Activated T-helper 1 cell treated with anti-CD3 and anti-CD28 coated beads, Interleukin-12 subunit alpha, Interleukin-12 subunit beta, Interleukin-2, Interleukin-4 antibody, amounts not matched to agents 30 ng/mL and 10 ng/mL and 1 ng/mL, durations not matched to agents 14 hours and 24 hours and 36 hours (primary cell): ENCODE results near the gene TEAD1. TPM values are rescaled to one million over a fixed set of nuclear protein-coding genes. Genes with fewer than 3 reads are reported as not detected.

ENCODE experiments used
- DNase-seq: peaks from one replicate; pipeline ENCODE4 v3.0.0; 2021; ENCODE audit warnings: low spot score
- H3K27ac Mint-ChIP-seq: one replicate; pipeline ENCODE4 v1.8.0; 2021; ENCODE audit warnings: mild to moderate bottlenecking, mixed read lengths
- H3K27me3 Mint-ChIP-seq: one replicate; pipeline ENCODE4 v1.8.0; 2022; ENCODE audit warnings: mild to moderate bottlenecking, moderate library complexity, mixed read lengths; ENCODE audit not compliant: insufficient read depth
- H3K36me3 Mint-ChIP-seq: one replicate; pipeline ENCODE4 v1.8.0; 2021; ENCODE audit warnings: low read depth, mixed read lengths
- H3K4me1 Mint-ChIP-seq: one replicate; pipeline ENCODE4 v1.8.0; 2021; ENCODE audit warnings: low read depth, mixed read lengths
- H3K4me3 Mint-ChIP-seq: one replicate; pipeline ENCODE4 v1.8.0; 2021; ENCODE audit warnings: mild to moderate bottlenecking, moderate library complexity, mixed read lengths
- H3K9me3 Mint-ChIP-seq: one replicate; pipeline ENCODE4 v1.8.0; 2021; ENCODE audit warnings: mixed read lengths
- intact Hi-C: fragments of 100-400 bp; cut with micrococcal nuclease; formaldehyde crosslinking; loops from one replicate; pipeline ENCODE4 v1.15.1; 2024
- total RNA-seq: library from RNA; stranded (reverse); gene quantifications from 2 replicates; pipeline ENCODE4 v1.2.3, GENCODE V29; 2022

The TEAD1 gene
- total RNA-seq, 1 donor from 2014 or later = 0.41 TPM

- no peak for DNase-seq
- intact Hi-C loops = no loop called here
- H3K9me3 Mint-ChIP-seq = no peaks in the 10 kb centered on the region
- peaks cover 14% of the 10 kb centered on the region for H3K27me3 Mint-ChIP-seq
- no peak overlapping the region for H3K4me3 Mint-ChIP-seq
- H3K36me3 Mint-ChIP-seq = no peaks in the 10 kb centered on the region
- peaks cover 6% of the 10 kb centered on the region for H3K4me1 Mint-ChIP-seq
- no peak overlapping the region for H3K27ac Mint-ChIP-seq
Observed at GRCh38 chr11:12848413-12848812, 174.2 kb downstream of the TEAD1 start.

GRCh38 chr11:12853325-12853651 lies 179.1 kb downstream of the TEAD1 start:
- peaks cover 6% of the 10 kb centered on the region for H3K4me1 Mint-ChIP-seq
- no peaks in the 10 kb centered on the region for H3K36me3 Mint-ChIP-seq
- no peak for DNase-seq
- no peaks in the 10 kb centered on the region for H3K9me3 Mint-ChIP-seq
- no peak overlapping the region for H3K27ac Mint-ChIP-seq
- intact Hi-C loops = no loop called here
- peaks cover 15% of the 10 kb centered on the region for H3K27me3 Mint-ChIP-seq
- no peak overlapping the region for H3K4me3 Mint-ChIP-seq

GRCh38 chr11:12853652-12854296 lies 179.6 kb downstream of the TEAD1 start:
- no peaks in the 10 kb centered on the region for H3K9me3 Mint-ChIP-seq
- no peaks in the 10 kb centered on the region for H3K36me3 Mint-ChIP-seq
- no peak overlapping the region for H3K4me3 Mint-ChIP-seq

GRCh38 chr11:12854297-12854661 lies 180.1 kb downstream of the TEAD1 start:
- no peaks in the 10 kb centered on the region for H3K36me3 Mint-ChIP-seq
- intact Hi-C loops = no loop called here
- no peak overlapping the region for H3K4me3 Mint-ChIP-seq

More at GRCh38 chr11:12853652-12854296, 179.6 kb downstream of the TEAD1 start:
- peaks cover 15% of the 10 kb centered on the region for H3K27me3 Mint-ChIP-seq
- no peak for DNase-seq
- intact Hi-C loops = no loop called here
- H3K27ac Mint-ChIP-seq = no peak overlapping the region
- peaks cover 6% of the 10 kb centered on the region for H3K4me1 Mint-ChIP-seq

DNA sequence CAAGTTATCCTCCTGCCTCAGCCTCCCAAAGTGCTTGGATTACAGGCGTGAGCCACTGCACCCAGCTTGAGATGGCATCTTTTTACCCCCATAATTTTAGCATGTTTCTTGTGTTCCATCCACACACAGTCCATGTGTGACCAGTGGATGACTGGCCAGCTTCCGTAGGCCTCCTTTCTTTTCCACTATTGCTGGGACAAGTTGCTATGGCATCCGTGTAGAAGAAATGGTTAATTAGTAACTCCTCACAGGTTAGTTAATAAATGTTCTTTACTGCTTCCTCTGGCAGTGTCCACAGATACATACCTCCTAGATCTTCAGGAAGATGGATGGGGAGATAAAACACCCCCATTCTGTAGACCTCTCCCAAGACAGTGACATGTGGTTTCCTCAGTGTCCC lies 180.6 kb downstream of the TEAD1 start:
- Mint-ChIP-seq H3K9me3 (no peaks in the 10 kb centered on the region), H3K36me3 (no peaks in the 10 kb centered on the region), H3K4me3 (no peak overlapping the region), H3K27ac (no peak overlapping the region), H3K4me1 (peaks cover 6% of the 10 kb centered on the region), H3K27me3 (peaks cover 8% of the 10 kb centered on the region)
- intact Hi-C loops = no loop called here
- DNase-seq = no peak

More at GRCh38 chr11:12854297-12854661, 180.1 kb downstream of the TEAD1 start:
- DNase-seq = no peak
- peaks cover 14% of the 10 kb centered on the region for H3K27me3 Mint-ChIP-seq
- H3K9me3 Mint-ChIP-seq = no peaks in the 10 kb centered on the region
- H3K27ac Mint-ChIP-seq = no peak overlapping the region
- H3K4me1 Mint-ChIP-seq = peaks cover 6% of the 10 kb centered on the region

DNA sequence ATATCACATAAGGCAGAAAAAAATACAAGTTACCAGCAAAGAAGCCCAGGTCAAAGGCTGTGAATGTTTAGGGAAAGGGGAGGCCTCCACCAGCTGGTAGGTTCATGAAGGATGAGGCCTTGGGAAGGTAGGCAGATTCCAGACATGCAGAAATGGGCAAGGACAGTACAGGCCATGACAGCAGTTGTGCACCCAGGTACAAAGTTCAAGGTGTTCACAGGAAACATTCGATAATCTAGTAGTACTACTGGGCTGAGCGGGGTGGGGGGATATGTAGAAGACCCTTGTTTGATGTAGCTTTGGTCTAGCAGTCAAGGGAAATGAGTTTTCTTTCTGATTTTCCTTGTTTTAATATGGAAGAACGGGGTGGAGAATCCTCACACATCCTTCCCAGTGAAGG lies 182.1 kb downstream of the TEAD1 start:
- Mint-ChIP-seq H3K9me3 (no peaks in the 10 kb centered on the region), H3K4me1 (peaks cover 6% of the 10 kb centered on the region), H3K36me3 (no peaks in the 10 kb centered on the region), H3K4me3 (no peak overlapping the region), H3K27ac (no peak overlapping the region), H3K27me3 (peaks cover 10% of the 10 kb centered on the region)
- intact Hi-C loops = no loop called here
- DNase-seq = no peak

DNA sequence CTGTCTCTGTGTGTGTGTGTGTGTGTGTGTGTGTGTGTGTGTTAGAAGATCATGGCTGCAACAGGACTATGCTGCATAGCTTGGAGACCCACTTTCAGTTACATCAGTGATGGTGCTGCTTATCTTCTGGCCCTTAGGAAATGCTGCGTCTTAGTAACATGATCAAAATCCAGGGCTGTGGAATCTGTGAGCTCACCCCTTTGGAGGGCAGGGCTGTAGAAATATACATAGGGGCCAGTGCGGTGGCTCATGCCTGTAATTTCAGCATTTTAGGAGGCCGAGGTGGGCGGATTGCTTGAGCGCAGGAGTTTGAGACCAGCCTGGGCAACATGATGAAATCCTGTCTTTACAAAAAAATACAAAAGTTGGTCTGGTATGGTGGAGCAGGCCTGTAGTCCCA lies 183.4 kb downstream of the TEAD1 start:
- intact Hi-C loops = no loop called here
- Mint-ChIP-seq H3K27ac (no peak overlapping the region), H3K27me3 (peaks cover 17% of the 10 kb centered on the region)

GRCh38 chr11:12859872-12860657 lies 185.8 kb downstream of the TEAD1 start:
- no peak overlapping the region for H3K27ac Mint-ChIP-seq
- intact Hi-C loops = no loop called here
- peaks cover 7% of the 10 kb centered on the region for H3K4me1 Mint-ChIP-seq
- H3K27me3 Mint-ChIP-seq = peaks cover 39% of the 10 kb centered on the region
- no peak overlapping the region for H3K4me3 Mint-ChIP-seq
- no peaks in the 10 kb centered on the region for H3K36me3 Mint-ChIP-seq
- no peak for DNase-seq
- H3K9me3 Mint-ChIP-seq = no peaks in the 10 kb centered on the region

More for the DNA sequence above, 183.4 kb downstream of the TEAD1 start:
- Mint-ChIP-seq H3K36me3 (no peaks in the 10 kb centered on the region), H3K9me3 (no peaks in the 10 kb centered on the region), H3K4me3 (no peak overlapping the region), H3K4me1 (no peaks in the 10 kb centered on the region)
- no peak for DNase-seq

GRCh38 chr11:12860827-12861226 lies 186.6 kb downstream of the TEAD1 start:
- H3K27me3 Mint-ChIP-seq = peaks cover 41% of the 10 kb centered on the region
- H3K36me3 Mint-ChIP-seq = no peaks in the 10 kb centered on the region
- H3K4me3 Mint-ChIP-seq = no peak overlapping the region
- intact Hi-C loops = no loop called here
- H3K4me1 Mint-ChIP-seq = peaks cover 8% of the 10 kb centered on the region
- no peaks in the 10 kb centered on the region for H3K9me3 Mint-ChIP-seq
- no peak for DNase-seq
- H3K27ac Mint-ChIP-seq = no peak overlapping the region

DNA sequence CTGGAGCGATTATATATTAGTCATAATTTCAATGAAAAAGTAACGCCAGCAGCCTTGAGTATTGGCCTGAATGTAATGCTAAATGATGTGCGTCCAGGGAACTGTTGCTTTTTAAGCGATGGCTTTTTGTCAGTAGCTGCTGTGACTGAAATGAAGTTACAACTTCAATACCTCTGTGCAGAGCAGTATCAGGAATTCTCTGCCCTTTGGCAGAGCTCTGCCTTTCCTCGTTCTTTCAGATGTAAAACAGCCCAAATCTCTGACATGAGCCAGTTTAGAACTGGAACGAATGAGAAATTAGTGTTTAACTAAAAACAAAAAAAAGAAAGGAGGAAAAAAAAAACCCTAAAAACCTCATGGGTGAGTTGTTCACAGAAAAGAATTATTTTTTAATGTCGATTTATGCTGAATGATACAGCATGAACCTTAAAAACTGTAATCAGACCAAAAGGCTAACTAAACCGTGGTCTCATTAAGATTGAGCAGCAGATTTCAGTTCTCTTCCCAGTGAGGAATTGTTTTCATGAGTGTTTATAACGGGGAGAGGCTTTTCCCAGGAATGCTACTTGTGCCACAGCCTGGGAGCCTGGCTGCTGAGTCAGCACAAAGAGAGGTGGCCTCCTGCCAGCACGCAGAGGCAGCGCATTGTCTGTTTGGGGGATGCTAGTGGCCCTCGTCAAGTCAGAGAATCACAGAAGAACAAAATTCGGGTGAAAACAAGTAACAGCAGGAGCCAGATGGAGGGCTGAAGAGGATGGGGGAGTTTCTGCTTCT lies 188.7 kb downstream of the TEAD1 start:
- intact Hi-C loops = no loop called here
- no peaks in the 10 kb centered on the region for H3K9me3 Mint-ChIP-seq
- no peak for DNase-seq
- H3K27me3 Mint-ChIP-seq = peaks cover 37% of the 10 kb centered on the region
- peaks cover 8% of the 10 kb centered on the region for H3K4me1 Mint-ChIP-seq
- H3K27ac Mint-ChIP-seq = no peak overlapping the region
- H3K4me3 Mint-ChIP-seq = no peak overlapping the region
- no peaks in the 10 kb centered on the region for H3K36me3 Mint-ChIP-seq

GRCh38 chr11:12863605-12864121 lies 189.4 kb downstream of the TEAD1 start:
- Mint-ChIP-seq H3K4me1 (peaks cover 8% of the 10 kb centered on the region), H3K36me3 (no peaks in the 10 kb centered on the region), H3K27me3 (peaks cover 43% of the 10 kb centered on the region), H3K27ac (no peak overlapping the region), H3K9me3 (no peaks in the 10 kb centered on the region), H3K4me3 (no peak overlapping the region)
- DNase-seq = no peak
- intact Hi-C loops = no loop called here

- H3K4me1 Mint-ChIP-seq = peaks cover 8% of the 10 kb centered on the region
- H3K4me3 Mint-ChIP-seq = no peak overlapping the region
- H3K9me3 Mint-ChIP-seq = no peaks in the 10 kb centered on the region
- H3K27me3 Mint-ChIP-seq = peaks cover 49% of the 10 kb centered on the region
- intact Hi-C loops = no loop called here
- H3K27ac Mint-ChIP-seq = no peak overlapping the region
- H3K36me3 Mint-ChIP-seq = no peaks in the 10 kb centered on the region
- no peak for DNase-seq
Observed at GRCh38 chr11:12864316-12865156, 190.3 kb downstream of the TEAD1 start.
